Colonic mucosa (tissue), 4 donors: ENCODE results near the gene SLC10A7. TPM values are rescaled to one million over a fixed set of nuclear protein-coding genes. Genes with fewer than 3 reads are reported as not detected.

Experiments used
- DNase-seq: peaks from one replicate; pipeline ENCODE4 v3.0.0-alpha.2; 2020
- H3K27ac ChIP-seq: fragments of 200-600 bp; one replicate; pipeline ENCODE4 v1.8.0; 2021
- H3K27me3 ChIP-seq: fragments of 200-600 bp; one replicate; pipeline ENCODE4 v1.8.0; 2021
- H3K36me3 ChIP-seq: fragments of 200-600 bp; one replicate; pipeline ENCODE4 v1.8.0; 2021
- H3K4me1 ChIP-seq: fragments of 200-600 bp; one replicate; pipeline ENCODE4 v1.8.0; 2021; ENCODE audit warnings: mild to moderate bottlenecking
- H3K4me3 ChIP-seq: fragments of 200-600 bp; one replicate; pipeline ENCODE4 v1.8.0; 2021
- H3K9ac ChIP-seq, 2 donors: one replicate each; pipeline ENCODE4 v1.7.0; 2013; ENCODE audit warnings: control low read depth in 2 of 2, low read depth in 2 of 2, low read length in 2 of 2
- H3K9me3 ChIP-seq: fragments of 200-600 bp; one replicate; pipeline ENCODE4 v1.8.0; 2021
- intact Hi-C: fragments of 100-400 bp; cut with DNase I; formaldehyde crosslinking; loops from one replicate; pipeline ENCODE4 v1.14.1; 2022
- total RNA-seq, 2 donors: library from RNA; stranded (reverse); fragmentation: NEBNext Ultra II Directional in 1 of 2; extraction: Animal tissue kit (Norgen Biotek cat#: 25700) in 1 of 2; gene quantifications; one replicate each; pipeline ENCODE4 v1.2.1, GENCODE V29; 2021
- TF ChIP-seq, protein P1 (sequence below): fragments of 200-600 bp; IDR thresholded peaks from one replicate; pipeline ENCODE4 v1.8.0; 2022; ENCODE audit warnings: antibody characterized with exemption, mild to moderate bottlenecking
- donor health status: healthy.
- donor health status: DM: no; HTN: no; CAD: no.
- donor health status: DM: no; HTN: no; CAD: no.

The SLC10A7 gene
- total RNA-seq, 2 donors from 2014 or later = 17.4 to 19.2 TPM

GRCh38 chr4:146236216-146236615 lies 285.5 kb downstream of the SLC10A7 start:
- Histone ChIP-seq H3K4me3 (no peak overlapping the region), H3K27ac (no peak overlapping the region), H3K9ac (no peak overlapping the region), H3K36me3 (no peaks in the 10 kb centered on the region), H3K27me3 (no peaks in the 10 kb centered on the region), H3K9me3 (no peaks in the 10 kb centered on the region), H3K4me1 (no peaks in the 10 kb centered on the region)
- TF ChIP-seq, protein P1, sequence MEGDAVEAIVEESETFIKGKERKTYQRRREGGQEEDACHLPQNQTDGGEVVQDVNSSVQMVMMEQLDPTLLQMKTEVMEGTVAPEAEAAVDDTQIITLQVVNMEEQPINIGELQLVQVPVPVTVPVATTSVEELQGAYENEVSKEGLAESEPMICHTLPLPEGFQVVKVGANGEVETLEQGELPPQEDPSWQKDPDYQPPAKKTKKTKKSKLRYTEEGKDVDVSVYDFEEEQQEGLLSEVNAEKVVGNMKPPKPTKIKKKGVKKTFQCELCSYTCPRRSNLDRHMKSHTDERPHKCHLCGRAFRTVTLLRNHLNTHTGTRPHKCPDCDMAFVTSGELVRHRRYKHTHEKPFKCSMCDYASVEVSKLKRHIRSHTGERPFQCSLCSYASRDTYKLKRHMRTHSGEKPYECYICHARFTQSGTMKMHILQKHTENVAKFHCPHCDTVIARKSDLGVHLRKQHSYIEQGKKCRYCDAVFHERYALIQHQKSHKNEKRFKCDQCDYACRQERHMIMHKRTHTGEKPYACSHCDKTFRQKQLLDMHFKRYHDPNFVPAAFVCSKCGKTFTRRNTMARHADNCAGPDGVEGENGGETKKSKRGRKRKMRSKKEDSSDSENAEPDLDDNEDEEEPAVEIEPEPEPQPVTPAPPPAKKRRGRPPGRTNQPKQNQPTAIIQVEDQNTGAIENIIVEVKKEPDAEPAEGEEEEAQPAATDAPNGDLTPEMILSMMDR = no peak
- intact Hi-C loops = no loop called here
- DNase-seq = no peak

- DNase-seq = no peak
- Histone ChIP-seq H3K27me3 (no peaks in the 10 kb centered on the region), H3K4me1 (no peaks in the 10 kb centered on the region), H3K9me3 (no peaks in the 10 kb centered on the region), H3K4me3 (no peak overlapping the region), H3K9ac (no peak overlapping the region), H3K27ac (no peak overlapping the region), H3K36me3 (no peaks in the 10 kb centered on the region)
- TF ChIP-seq, protein P1 = no peak
- intact Hi-C loops = no loop called here
Measured at GRCh38 chr4:146235654-146236177, 286.0 kb downstream of the SLC10A7 start.

DNA sequence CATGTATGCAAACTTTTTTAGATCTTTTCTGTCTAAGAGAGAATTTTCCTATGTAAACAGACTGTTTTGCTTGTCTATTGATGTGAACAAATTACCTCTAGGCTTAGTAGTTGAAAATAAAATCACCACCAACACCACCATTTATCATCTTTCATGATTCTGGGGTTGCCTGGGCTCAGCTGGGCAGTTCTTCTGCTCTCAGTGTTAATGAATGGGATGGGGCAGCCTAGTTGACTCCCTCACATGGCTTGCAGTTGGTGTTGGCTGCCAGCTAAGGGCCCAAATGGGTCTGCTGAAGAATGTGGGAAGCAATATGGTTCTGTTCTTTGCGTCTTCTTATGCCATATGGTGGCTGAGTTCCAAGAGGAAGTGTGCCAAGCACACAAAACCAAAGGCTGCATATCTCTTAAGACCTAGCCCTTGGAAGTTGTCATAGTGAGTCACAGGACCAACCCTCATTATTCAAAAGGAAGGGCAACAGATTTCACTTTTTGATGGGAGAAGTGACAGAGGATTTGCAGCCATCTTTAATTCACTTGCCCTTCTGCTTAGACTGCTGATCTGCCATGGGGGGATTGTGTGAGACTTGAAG lies 289.5 kb downstream of the SLC10A7 start:
- no peaks in the 10 kb centered on the region for H3K9me3 ChIP-seq
- TF ChIP-seq, protein P1 = no peak
- H3K4me3 ChIP-seq = no peak overlapping the region
- H3K9ac ChIP-seq = no peak overlapping the region
- peak; percentile 37 for DNase-seq
- H3K36me3 ChIP-seq = no peaks in the 10 kb centered on the region
- H3K4me1 ChIP-seq = no peaks in the 10 kb centered on the region
- H3K27me3 ChIP-seq = no peaks in the 10 kb centered on the region
- intact Hi-C loops = no loop called here
- no peak overlapping the region for H3K27ac ChIP-seq

- no peak overlapping the region for H3K4me3 ChIP-seq
- no peak for DNase-seq
- no peaks in the 10 kb centered on the region for H3K9me3 ChIP-seq
- no peak overlapping the region for H3K27ac ChIP-seq
- no peaks in the 10 kb centered on the region for H3K27me3 ChIP-seq
- no peaks in the 10 kb centered on the region for H3K36me3 ChIP-seq
- TF ChIP-seq, protein P1 = no peak
- intact Hi-C loops = no loop called here
- H3K4me1 ChIP-seq = no peaks in the 10 kb centered on the region
- H3K9ac ChIP-seq = no peak overlapping the region
Measured at GRCh38 chr4:146229406-146229805, 292.3 kb downstream of the SLC10A7 start.

GRCh38 chr4:146224326-146224966 lies 297.3 kb downstream of the SLC10A7 start:
- H3K4me1 ChIP-seq = no peaks in the 10 kb centered on the region
- H3K9ac ChIP-seq = no peak overlapping the region
- no peaks in the 10 kb centered on the region for H3K27me3 ChIP-seq
- intact Hi-C loops = no loop called here
- H3K9me3 ChIP-seq = no peaks in the 10 kb centered on the region
- H3K27ac ChIP-seq = no peak overlapping the region
- H3K36me3 ChIP-seq = no peaks in the 10 kb centered on the region
- no peak overlapping the region for H3K4me3 ChIP-seq
- TF ChIP-seq, protein P1 = no peak
- DNase-seq = no peak
